GM18868 (cell line): ENCODE data around the gene PLEKHA6.

ENCODE experiments used
- ATAC-seq: cut with Tn5 transposase; IDR thresholded peaks from one replicate; pipeline ENCODE4 v1.9.1; 2021; ENCODE audit warnings: mild to moderate bottlenecking, moderate library complexity; ENCODE audit not compliant: unreplicated experiment

The PLEKHA6 gene

DNA sequence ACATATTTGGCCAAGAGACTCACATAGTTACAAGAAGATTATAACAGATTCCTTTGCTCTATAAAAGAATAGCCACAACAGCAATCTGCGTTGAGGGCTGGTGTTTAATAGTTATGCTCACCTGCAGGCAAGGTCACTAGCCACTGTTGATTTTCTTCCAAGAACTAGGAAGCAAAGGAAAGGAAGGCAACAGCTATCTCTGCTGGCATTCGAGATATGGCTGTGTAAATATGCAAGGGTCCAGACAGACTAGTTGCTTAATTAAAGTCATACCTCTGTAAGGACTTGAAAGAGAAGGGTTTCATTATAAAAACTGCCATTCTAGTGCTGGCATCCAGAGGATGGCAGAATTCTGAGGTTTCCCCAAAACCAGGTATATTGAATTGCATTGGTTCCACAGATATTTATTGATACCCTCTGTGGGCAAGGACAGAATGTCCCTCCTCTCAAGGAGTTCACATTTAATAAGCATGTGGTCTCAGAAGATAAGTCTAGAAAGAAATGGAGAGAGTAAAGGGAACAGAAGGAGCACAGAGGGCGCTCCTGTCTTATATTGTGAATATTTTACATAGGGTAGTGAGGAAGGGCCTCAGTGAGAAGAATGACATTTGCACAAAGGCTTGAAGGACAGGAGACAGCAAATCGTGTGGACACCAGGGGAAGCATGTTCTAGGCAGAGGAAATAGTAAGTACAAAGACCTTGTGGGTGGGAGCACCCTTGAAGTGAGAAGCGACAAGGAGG, 23.6 kb upstream of the PLEKHA6 start:
- no peak for ATAC-seq

DNA sequence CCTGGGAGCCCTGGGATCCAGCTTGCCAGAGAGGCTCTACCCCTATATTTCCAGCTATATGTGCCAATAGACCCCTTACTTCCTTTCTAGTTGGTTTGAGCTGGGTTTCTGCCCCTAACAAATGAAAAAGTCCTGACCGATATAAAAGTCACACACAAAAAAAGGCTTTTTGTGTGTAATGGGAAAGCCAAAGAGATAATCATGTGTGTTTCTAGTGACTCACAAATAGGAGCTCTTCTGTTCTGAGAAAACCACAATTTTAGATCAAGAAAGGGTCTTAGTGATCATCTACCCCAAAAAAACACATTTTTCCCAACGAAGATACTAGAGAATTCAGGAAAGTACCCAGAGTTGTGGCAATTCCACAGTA, 23.0 kb upstream of the PLEKHA6 start:
- ATAC-seq: no peak

DNA sequence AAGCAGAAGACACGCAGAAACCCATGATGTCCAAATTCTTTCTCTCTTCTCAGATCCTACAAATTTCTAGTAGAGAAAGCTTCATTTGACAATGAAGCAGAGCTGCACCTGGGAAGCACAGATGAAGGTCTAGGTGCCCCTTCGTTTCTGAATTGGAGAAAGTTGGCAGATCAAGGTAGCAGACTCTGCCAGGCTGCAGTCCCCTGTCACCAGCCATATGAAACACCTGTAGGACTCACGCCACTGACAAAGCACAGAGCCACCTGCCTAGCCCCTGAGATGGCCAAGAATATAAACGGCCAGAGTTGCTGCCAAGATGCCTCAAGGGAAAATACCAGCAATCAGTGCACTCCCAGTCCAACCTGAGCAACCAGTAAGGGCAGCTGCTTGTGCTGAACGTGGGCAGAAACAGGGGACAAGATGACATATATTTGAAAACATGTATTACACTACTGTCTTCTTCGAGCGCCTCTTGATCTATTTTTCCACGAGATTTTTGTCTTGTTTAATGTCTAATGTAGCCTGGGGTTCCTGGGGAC, 20.6 kb upstream of the PLEKHA6 start:
- no peak for ATAC-seq

- no peak for ATAC-seq
These were observed 18.3 kb upstream of the PLEKHA6 start for GRCh38 chr1:204377800-204378668.

- ATAC-seq: no peak
These were observed 17.4 kb upstream of the PLEKHA6 start for GRCh38 chr1:204376919-204377799.

- ATAC-seq: no peak
These were observed 16.7 kb upstream of the PLEKHA6 start for GRCh38 chr1:204376465-204376864.

GRCh38 chr1:204373911-204374310, 14.2 kb upstream of the PLEKHA6 start:
- ATAC-seq: no peak

GRCh38 chr1:204370176-204370575, 10.4 kb upstream of the PLEKHA6 start:
- ATAC-seq: no peak

- ATAC-seq: no peak
These were observed 9.4 kb upstream of the PLEKHA6 start for GRCh38 chr1:204368996-204369726.

DNA sequence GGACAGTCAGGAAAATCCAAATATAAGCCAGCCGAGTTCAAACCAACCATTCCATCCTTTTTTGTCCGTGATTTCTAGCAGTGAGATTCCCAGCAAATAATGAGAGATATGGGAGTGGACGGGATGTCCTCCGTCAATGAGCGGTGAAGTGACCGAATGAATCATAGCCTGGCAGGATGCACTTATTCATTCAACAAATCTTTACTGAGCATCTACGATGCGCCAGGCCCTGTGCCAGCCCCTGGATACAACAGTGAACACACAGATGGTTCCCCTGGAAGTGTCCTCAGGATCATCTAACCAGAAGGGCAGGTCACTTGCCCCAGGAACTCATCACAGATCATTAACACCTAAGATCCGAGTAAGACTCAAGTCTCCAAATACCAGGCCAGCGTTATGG, 8.2 kb upstream of the PLEKHA6 start:
- ATAC-seq: no peak

- ATAC-seq: no peak
These were observed 7.6 kb upstream of the PLEKHA6 start for GRCh38 chr1:204367193-204367858.

- no peak for ATAC-seq
These were observed 7.0 kb upstream of the PLEKHA6 start for GRCh38 chr1:204366759-204367158.

GRCh38 chr1:204363335-204364114, 3.8 kb upstream of the PLEKHA6 start:
- ATAC-seq: no peak

GRCh38 chr1:204362984-204363334, 3.2 kb upstream of the PLEKHA6 start:
- ATAC-seq: no peak

DNA sequence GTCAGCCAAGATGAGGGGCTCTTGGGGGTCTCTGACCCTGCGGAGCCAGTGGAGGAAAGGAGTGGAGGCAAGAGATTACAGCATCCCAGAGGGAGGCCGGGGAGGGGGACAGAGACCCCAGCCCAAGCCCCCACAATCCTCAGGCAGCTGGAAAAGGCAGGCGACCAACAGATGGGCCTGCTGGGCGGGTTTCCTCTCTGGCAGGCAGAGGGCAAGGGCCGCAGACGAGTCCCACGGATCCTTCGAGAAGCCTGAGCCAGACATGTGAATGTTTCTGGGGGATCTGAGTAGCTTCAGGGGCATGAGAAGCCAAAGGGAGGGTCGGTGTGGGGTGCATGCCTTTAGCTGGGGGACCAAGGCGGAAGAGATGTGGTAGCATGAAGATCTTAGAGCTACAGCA, 2.1 kb upstream of the PLEKHA6 start:
- no peak for ATAC-seq

- no peak for ATAC-seq
These were observed 1.6 kb upstream of the PLEKHA6 start for GRCh38 chr1:204361341-204361771.

DNA sequence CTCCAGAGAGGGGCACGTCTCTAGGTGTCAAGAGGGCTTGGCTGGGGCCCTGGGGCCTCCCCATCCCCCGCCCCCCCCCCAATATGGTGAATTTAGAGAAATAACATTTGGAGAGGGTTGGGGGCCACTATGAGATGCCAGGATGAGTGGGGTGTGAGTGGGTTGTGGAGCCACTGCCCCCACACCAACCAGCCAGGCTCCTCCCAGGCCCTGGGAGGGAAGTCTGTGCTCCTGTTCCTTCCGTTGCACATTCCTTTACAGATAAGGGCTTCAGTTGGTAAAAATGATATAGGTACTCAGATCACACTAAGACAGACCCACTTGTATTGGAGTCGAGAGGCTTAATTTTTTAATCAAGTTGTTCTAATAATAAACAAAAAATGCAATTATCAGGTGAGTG, 585 bp upstream of the PLEKHA6 start:
- ATAC-seq: no peak

DNA sequence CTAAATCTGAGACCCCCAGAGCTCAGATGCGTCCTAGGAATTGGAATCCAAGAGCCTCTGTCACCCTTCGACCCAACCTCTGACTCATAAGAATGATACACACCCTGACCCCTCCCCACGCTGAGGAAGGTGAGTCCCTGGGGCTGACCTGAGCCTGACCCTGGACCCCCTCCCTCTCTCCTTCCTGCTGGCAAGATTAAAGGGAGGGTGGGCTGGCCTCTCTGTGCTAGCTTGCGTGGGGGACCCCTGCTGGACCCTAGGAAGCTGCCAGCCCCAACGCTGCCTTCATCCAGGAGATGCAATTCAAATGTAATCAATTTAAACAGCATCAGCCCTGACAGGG, 627 bp downstream of the PLEKHA6 start:
- ATAC-seq: no peak

GRCh38 chr1:204358605-204359004, 1.1 kb downstream of the PLEKHA6 start:
- no peak for ATAC-seq
